HEK293T (cell line): Measurements from ENCODE around the gene MYOM3.

ENCODE experiments used
- ARNT ChIP-seq: fragments of 450-650 bp; IDR thresholded peaks from 2 replicates; pipeline ENCODE4 v1.6.1; 2017; ENCODE audit warnings: mild to moderate bottlenecking
- BHLHE40 ChIP-seq: fragments of 450-650 bp; IDR thresholded peaks from 2 replicates; pipeline ENCODE4 v1.6.1; 2016; ENCODE audit warnings: mild to moderate bottlenecking, moderate library complexity, borderline replicate concordance
- ELF4 ChIP-seq: fragments of 450-650 bp; IDR thresholded peaks from 2 replicates; pipeline ENCODE4 v1.6.1; 2017; ENCODE audit warnings: antibody characterized with exemption
- FOXA1 ChIP-seq: fragments of 450-650 bp; IDR thresholded peaks from 2 replicates; pipeline ENCODE4 v1.6.1; 2016; ENCODE audit warnings: mild to moderate bottlenecking
- FOXK2 ChIP-seq: fragments of 450-650 bp; IDR thresholded peaks from 2 replicates; pipeline ENCODE4 v1.6.1; 2016; ENCODE audit warnings: mild to moderate bottlenecking
- FOXM1 ChIP-seq: fragments of 450-650 bp; IDR thresholded peaks from 2 replicates; pipeline ENCODE4 v1.6.1; 2017; ENCODE audit warnings: mild to moderate bottlenecking, borderline replicate concordance
- HDGF ChIP-seq: fragments of 450-650 bp; IDR thresholded peaks from 2 replicates; pipeline ENCODE4 v1.6.1; 2017; ENCODE audit warnings: antibody characterized with exemption, borderline replicate concordance
- L3MBTL2 ChIP-seq: fragments of 450-650 bp; conservative IDR thresholded peaks from 2 replicates; pipeline ENCODE4 v1.6.1; 2016; ENCODE audit warnings: mild to moderate bottlenecking
- LEF1 ChIP-seq: fragments of 450-650 bp; IDR thresholded peaks from 2 replicates; pipeline ENCODE4 v1.6.1; 2017; ENCODE audit warnings: mild to moderate bottlenecking, borderline replicate concordance
- NFRKB ChIP-seq: fragments of 450-650 bp; IDR thresholded peaks from 2 replicates; pipeline ENCODE4 v1.6.1; 2016; ENCODE audit warnings: mild to moderate bottlenecking, moderate library complexity
- PKNOX1 ChIP-seq: fragments of 450-650 bp; IDR thresholded peaks from 2 replicates; pipeline ENCODE4 v1.6.1; 2016
- SP1 ChIP-seq: fragments of 450-650 bp; IDR thresholded peaks from 2 replicates; pipeline ENCODE4 v1.6.1; 2017
- SUZ12 ChIP-seq: fragments of 450-650 bp; IDR thresholded peaks from 2 replicates; pipeline ENCODE4 v1.6.1; 2016; ENCODE audit warnings: mild to moderate bottlenecking
- TARDBP ChIP-seq: fragments of 450-650 bp; IDR thresholded peaks from 2 replicates; pipeline ENCODE4 v1.6.1; 2016

GRCh38 chr1:24110642-24111261, 1.2 kb downstream of the MYOM3 start:
- TF ChIP-seq TARDBP = no peak
- TF ChIP-seq HDGF = no peak
- TF ChIP-seq SP1 = no peak
- TF ChIP-seq PKNOX1 = no peak
- no peak for TF ChIP-seq NFRKB
- TF ChIP-seq FOXM1 = no peak
- TF ChIP-seq BHLHE40 = no peak
- no peak for TF ChIP-seq LEF1
- no peak for TF ChIP-seq FOXK2
- TF ChIP-seq ARNT = no peak
- no peak for TF ChIP-seq L3MBTL2
- TF ChIP-seq ELF4 = no peak
- no peak for TF ChIP-seq SUZ12
- TF ChIP-seq FOXA1 = no peak
